Activated naive CD4-positive, alpha-beta T cell treated with anti-CD3 and anti-CD28 coated beads, Interleukin-2, amount 50 U/mL, for 24 hours (primary cell): Measurements from ENCODE around the gene TMEM232.

Experiments
- H3K27ac Mint-ChIP-seq: one replicate; pipeline ENCODE4 v1.8.0; 2021; ENCODE audit warnings: mild to moderate bottlenecking, mixed read lengths
- H3K27me3 Mint-ChIP-seq: one replicate; pipeline ENCODE4 v1.8.0; 2021; ENCODE audit warnings: mixed read lengths
- H3K36me3 Mint-ChIP-seq: one replicate; pipeline ENCODE4 v1.8.0; 2021; ENCODE audit warnings: mixed read lengths
- H3K4me1 Mint-ChIP-seq: one replicate; pipeline ENCODE4 v1.8.0; 2021; ENCODE audit warnings: mixed read lengths
- H3K4me3 Mint-ChIP-seq: one replicate; pipeline ENCODE4 v1.8.0; 2021; ENCODE audit warnings: mild to moderate bottlenecking, mixed read lengths
- H3K9me3 Mint-ChIP-seq: one replicate; pipeline ENCODE4 v1.8.0; 2021; ENCODE audit warnings: mixed read lengths

TMEM232 gene

GRCh38 chr5:110442856-110443255 is 283.6 kb downstream of the TMEM232 start:
- Mint-ChIP-seq H3K4me3 (no peak overlapping the region), H3K36me3 (no peaks in the 10 kb centered on the region), H3K27ac (no peak overlapping the region), H3K9me3 (no peaks in the 10 kb centered on the region), H3K27me3 (peaks cover 1% of the 10 kb centered on the region), H3K4me1 (no peaks in the 10 kb centered on the region)

GRCh38 chr5:110441035-110441434 is 285.4 kb downstream of the TMEM232 start:
- Mint-ChIP-seq H3K4me1 (no peaks in the 10 kb centered on the region), H3K27me3 (peaks cover 3% of the 10 kb centered on the region), H3K4me3 (no peak overlapping the region), H3K9me3 (no peaks in the 10 kb centered on the region), H3K36me3 (no peaks in the 10 kb centered on the region), H3K27ac (no peak overlapping the region)

DNA sequence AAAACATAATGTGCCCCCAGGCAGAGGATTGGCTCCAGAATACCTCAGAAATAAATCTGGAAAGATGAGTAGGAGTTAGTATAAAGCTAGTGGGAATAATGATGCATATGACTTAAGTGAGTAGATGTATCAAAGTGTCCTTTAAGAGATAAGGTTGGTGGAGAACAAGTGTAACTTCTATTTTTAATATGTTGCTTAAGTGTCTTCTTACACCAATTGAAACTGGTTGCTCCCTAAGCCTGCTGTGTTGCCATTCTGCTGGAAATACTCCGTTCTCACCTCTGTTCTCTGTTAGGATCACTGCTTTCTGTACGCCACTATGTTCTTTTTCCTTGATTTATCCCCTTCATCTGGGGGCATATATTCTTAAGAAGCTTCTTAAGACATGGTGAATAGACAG is 286.4 kb downstream of the TMEM232 start:
- no peaks in the 10 kb centered on the region for H3K4me1 Mint-ChIP-seq
- no peaks in the 10 kb centered on the region for H3K9me3 Mint-ChIP-seq
- no peaks in the 10 kb centered on the region for H3K36me3 Mint-ChIP-seq
- H3K27me3 Mint-ChIP-seq, result peaks cover 3% of the 10 kb centered on the region
- no peak overlapping the region for H3K27ac Mint-ChIP-seq
- no peak overlapping the region for H3K4me3 Mint-ChIP-seq

- no peaks in the 10 kb centered on the region for H3K36me3 Mint-ChIP-seq
Observed at GRCh38 chr5:110439296-110439695, 287.2 kb downstream of the TMEM232 start.

GRCh38 chr5:110435207-110435606 is 291.3 kb downstream of the TMEM232 start:
- H3K4me1 Mint-ChIP-seq, result no peaks in the 10 kb centered on the region
- H3K36me3 Mint-ChIP-seq, result no peaks in the 10 kb centered on the region
- H3K27ac Mint-ChIP-seq, result no peak overlapping the region
- H3K27me3 Mint-ChIP-seq, result peaks cover 10% of the 10 kb centered on the region
- H3K4me3 Mint-ChIP-seq, result no peak overlapping the region
- no peaks in the 10 kb centered on the region for H3K9me3 Mint-ChIP-seq

More at GRCh38 chr5:110439296-110439695, 287.2 kb downstream of the TMEM232 start:
- peaks cover 5% of the 10 kb centered on the region for H3K27me3 Mint-ChIP-seq
- H3K9me3 Mint-ChIP-seq, result no peaks in the 10 kb centered on the region
- H3K27ac Mint-ChIP-seq, result no peak overlapping the region
- H3K4me3 Mint-ChIP-seq, result no peak overlapping the region
- no peaks in the 10 kb centered on the region for H3K4me1 Mint-ChIP-seq

DNA sequence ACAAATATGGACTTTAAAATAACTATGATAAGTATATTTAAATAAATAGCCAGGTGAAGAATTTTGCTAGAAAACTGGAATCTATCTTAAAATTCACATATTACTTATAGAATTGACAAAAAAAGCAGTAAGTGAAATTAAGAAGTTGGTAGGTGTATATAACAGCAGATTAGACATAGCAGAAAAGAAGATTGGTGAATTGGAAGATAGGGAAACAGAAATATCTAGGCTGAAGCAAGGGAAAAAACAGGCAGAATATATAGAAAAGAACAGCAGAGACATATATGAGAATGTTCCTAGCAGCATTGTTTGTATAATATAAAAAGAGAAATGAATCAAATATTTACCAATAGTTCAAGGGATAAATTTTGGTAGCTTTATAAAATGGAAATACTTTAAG is 294.9 kb downstream of the TMEM232 start:
- Mint-ChIP-seq H3K4me3 (no peak overlapping the region), H3K4me1 (no peaks in the 10 kb centered on the region)

DNA sequence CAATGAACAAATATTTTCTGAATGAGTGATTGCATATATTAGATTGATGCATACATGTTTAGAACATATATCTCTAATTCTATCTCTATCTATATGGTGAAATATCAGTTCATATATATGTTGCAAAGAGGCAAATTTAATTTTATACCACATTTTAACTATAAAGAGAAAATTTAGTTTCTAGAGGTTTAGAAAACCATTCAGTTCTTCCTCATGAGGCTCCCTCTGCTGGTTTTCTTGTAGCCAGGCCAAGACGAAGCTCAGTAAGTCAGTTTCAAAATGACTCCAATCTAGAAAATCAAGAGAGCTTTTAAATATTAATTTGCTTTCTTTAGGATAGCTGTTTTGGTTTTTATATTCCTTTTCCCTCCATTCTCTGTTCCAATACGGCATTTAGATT is 312.1 kb downstream of the TMEM232 start:
- H3K4me1 Mint-ChIP-seq, result no peaks in the 10 kb centered on the region
- no peak overlapping the region for H3K27ac Mint-ChIP-seq
- no peaks in the 10 kb centered on the region for H3K27me3 Mint-ChIP-seq
- no peak overlapping the region for H3K4me3 Mint-ChIP-seq
- no peaks in the 10 kb centered on the region for H3K36me3 Mint-ChIP-seq
- H3K9me3 Mint-ChIP-seq, result no peaks in the 10 kb centered on the region

More for the DNA sequence above, 294.9 kb downstream of the TMEM232 start:
- no peak overlapping the region for H3K27ac Mint-ChIP-seq
- no peaks in the 10 kb centered on the region for H3K9me3 Mint-ChIP-seq
- H3K36me3 Mint-ChIP-seq, result no peaks in the 10 kb centered on the region
- H3K27me3 Mint-ChIP-seq, result peaks cover 14% of the 10 kb centered on the region

DNA sequence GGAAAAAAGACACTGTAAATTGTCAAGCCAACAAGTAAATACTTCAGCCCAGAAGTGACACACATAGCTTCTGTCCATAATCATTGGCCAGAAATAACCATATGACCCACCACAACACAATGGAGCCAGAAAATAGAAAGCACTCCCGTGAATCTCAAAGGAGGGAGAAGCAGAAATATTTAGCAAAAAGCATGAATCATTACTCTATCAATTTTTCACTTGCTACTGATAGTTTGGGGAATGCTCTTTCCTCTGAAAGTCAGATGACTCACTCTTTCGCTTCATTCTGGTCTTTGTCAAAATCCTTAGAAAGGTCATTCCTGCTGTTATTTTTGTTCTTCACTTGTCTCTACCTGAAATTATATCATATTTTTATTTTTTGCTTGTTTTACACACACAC is 312.6 kb downstream of the TMEM232 start:
- Mint-ChIP-seq H3K4me3 (no peak overlapping the region), H3K36me3 (no peaks in the 10 kb centered on the region), H3K27ac (no peak overlapping the region), H3K9me3 (no peaks in the 10 kb centered on the region), H3K4me1 (no peaks in the 10 kb centered on the region), H3K27me3 (no peaks in the 10 kb centered on the region)

- no peak overlapping the region for H3K4me3 Mint-ChIP-seq
- no peak overlapping the region for H3K27ac Mint-ChIP-seq
Observed at GRCh38 chr5:110409571-110409970, 316.9 kb downstream of the TMEM232 start.

GRCh38 chr5:110402562-110402961 is 323.9 kb downstream of the TMEM232 start:
- Mint-ChIP-seq H3K4me3 (no peak overlapping the region), H3K36me3 (no peaks in the 10 kb centered on the region), H3K27me3 (peaks cover 2% of the 10 kb centered on the region), H3K9me3 (no peaks in the 10 kb centered on the region), H3K27ac (no peak overlapping the region), H3K4me1 (no peaks in the 10 kb centered on the region)

More at GRCh38 chr5:110409571-110409970, 316.9 kb downstream of the TMEM232 start:
- Mint-ChIP-seq H3K4me1 (no peaks in the 10 kb centered on the region), H3K27me3 (no peaks in the 10 kb centered on the region), H3K36me3 (no peaks in the 10 kb centered on the region), H3K9me3 (no peaks in the 10 kb centered on the region)

DNA sequence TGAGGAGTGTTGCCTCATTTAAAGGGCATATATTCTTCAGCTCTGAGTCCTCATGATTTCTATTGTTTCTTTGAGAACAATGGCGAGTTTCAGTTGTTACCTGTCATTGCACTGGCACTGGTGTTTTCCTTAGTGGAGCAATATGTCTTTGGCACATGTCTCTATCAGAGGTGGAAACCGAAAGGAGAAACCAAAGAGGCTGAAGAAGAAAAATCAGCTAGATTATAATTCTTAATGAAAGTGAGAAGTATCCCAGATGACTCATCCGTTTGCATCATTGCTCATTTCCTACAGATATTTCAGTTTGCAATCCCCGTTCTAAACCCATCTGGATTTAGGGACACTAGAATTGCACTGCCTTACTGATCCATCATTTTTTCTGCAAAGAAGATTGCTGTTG is 324.6 kb downstream of the TMEM232 start:
- no peaks in the 10 kb centered on the region for H3K36me3 Mint-ChIP-seq
- H3K27me3 Mint-ChIP-seq, result peaks cover 2% of the 10 kb centered on the region
- no peak overlapping the region for H3K4me3 Mint-ChIP-seq
- no peaks in the 10 kb centered on the region for H3K4me1 Mint-ChIP-seq
- H3K27ac Mint-ChIP-seq, result no peak overlapping the region
- no peaks in the 10 kb centered on the region for H3K9me3 Mint-ChIP-seq

GRCh38 chr5:110398951-110399350 is 327.5 kb downstream of the TMEM232 start:
- H3K9me3 Mint-ChIP-seq, result no peaks in the 10 kb centered on the region
- no peaks in the 10 kb centered on the region for H3K4me1 Mint-ChIP-seq
- H3K36me3 Mint-ChIP-seq, result no peaks in the 10 kb centered on the region
- H3K4me3 Mint-ChIP-seq, result no peak overlapping the region
- no peak overlapping the region for H3K27ac Mint-ChIP-seq
- H3K27me3 Mint-ChIP-seq, result peaks cover 2% of the 10 kb centered on the region

- Mint-ChIP-seq H3K27me3 (peaks cover 2% of the 10 kb centered on the region), H3K4me1 (no peaks in the 10 kb centered on the region), H3K4me3 (no peak overlapping the region), H3K27ac (no peak overlapping the region), H3K9me3 (no peaks in the 10 kb centered on the region), H3K36me3 (no peaks in the 10 kb centered on the region)
Observed at GRCh38 chr5:110397281-110397680, 329.2 kb downstream of the TMEM232 start.

GRCh38 chr5:110386782-110387181 is 339.7 kb downstream of the TMEM232 start:
- H3K36me3 Mint-ChIP-seq, result no peaks in the 10 kb centered on the region
- no peaks in the 10 kb centered on the region for H3K4me1 Mint-ChIP-seq
- no peak overlapping the region for H3K4me3 Mint-ChIP-seq
- H3K27ac Mint-ChIP-seq, result no peak overlapping the region
- no peaks in the 10 kb centered on the region for H3K27me3 Mint-ChIP-seq
- H3K9me3 Mint-ChIP-seq, result no peaks in the 10 kb centered on the region

DNA sequence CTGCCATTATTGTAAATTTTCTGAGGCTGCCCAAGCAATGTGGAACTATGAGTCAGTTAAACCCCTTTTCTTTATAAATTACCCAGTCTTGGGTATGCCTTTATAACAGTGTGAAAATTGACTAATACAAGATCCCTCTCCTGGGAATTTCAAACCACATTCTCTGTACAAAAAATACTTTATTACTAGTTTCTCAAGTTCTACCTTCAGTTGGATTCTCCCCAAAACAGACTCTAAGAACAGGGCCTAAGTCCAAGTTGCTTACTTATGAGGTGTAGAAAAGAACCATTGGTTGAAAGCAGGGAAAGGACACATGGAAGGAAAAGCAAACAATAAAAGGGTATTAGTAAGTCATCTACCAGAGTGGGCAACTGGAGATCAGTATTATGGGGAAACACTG is 343.2 kb downstream of the TMEM232 start:
- no peaks in the 10 kb centered on the region for H3K9me3 Mint-ChIP-seq
- no peak overlapping the region for H3K4me3 Mint-ChIP-seq
- no peak overlapping the region for H3K27ac Mint-ChIP-seq
- H3K36me3 Mint-ChIP-seq, result no peaks in the 10 kb centered on the region
- H3K4me1 Mint-ChIP-seq, result no peaks in the 10 kb centered on the region
- no peaks in the 10 kb centered on the region for H3K27me3 Mint-ChIP-seq

DNA sequence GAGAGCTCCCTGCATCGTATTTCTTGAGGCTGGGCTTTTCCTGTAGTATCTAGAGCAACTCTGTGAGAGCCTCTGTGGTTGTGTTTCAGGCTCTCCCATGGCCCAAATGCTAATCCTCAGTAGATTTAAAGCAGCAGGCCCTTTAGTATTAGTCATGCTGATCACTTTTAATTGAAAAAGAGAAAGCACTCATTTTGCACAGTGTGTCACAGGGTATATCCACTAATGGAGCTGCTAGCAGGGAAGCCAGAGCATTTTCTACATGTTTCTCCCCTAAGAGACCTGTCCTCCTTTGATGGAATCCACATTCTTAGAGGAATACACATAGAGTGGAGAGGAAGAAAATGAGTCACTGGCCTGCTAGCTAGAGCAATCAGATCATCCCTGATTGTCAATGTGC is 348.5 kb downstream of the TMEM232 start:
- Mint-ChIP-seq H3K4me3 (no peak overlapping the region), H3K27me3 (no peaks in the 10 kb centered on the region), H3K9me3 (peaks cover 4% of the 10 kb centered on the region), H3K27ac (no peak overlapping the region), H3K4me1 (no peaks in the 10 kb centered on the region), H3K36me3 (no peaks in the 10 kb centered on the region)

- Mint-ChIP-seq H3K36me3 (no peaks in the 10 kb centered on the region), H3K27ac (no peak overlapping the region), H3K27me3 (no peaks in the 10 kb centered on the region), H3K4me1 (no peaks in the 10 kb centered on the region), H3K9me3 (peaks cover 4% of the 10 kb centered on the region), H3K4me3 (no peak overlapping the region)
Observed at GRCh38 chr5:110377361-110377760, 349.1 kb downstream of the TMEM232 start.
